ENCODE data around the gene APBB2.

Gene APBB2

DNA sequence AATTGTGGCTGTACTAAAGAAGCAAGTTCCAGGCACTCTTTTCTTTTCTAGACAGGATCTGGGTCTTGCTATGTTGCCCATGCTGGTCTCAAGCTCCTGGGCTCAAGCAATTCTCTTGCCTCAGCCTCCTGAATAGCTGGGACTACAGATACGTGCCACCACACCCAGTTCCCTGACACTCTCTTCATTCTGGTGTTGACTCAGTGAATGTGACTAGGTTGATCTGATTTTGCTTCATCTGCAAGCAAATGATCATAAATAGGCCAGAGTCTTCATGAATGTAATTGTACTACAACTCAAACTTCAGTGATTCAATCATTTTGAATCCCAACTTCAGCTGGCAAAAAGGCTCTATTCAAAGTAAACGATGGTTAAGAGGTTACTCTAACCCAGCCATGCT lies 78.5 kb downstream of the APBB2 start:
- POLR2A ChIA-PET: no interaction called here
- DNase-seq (ENCODE audit: extremely low spot score): no peak
- no peak for TF ChIP-seq CTCF (IDR thresholded peaks at IDR 0.05; ENCODE audit: control extremely low read depth, extremely low read depth, low read depth, missing control alignments)
- CTCF ChIA-PET: no interaction called here

DNA sequence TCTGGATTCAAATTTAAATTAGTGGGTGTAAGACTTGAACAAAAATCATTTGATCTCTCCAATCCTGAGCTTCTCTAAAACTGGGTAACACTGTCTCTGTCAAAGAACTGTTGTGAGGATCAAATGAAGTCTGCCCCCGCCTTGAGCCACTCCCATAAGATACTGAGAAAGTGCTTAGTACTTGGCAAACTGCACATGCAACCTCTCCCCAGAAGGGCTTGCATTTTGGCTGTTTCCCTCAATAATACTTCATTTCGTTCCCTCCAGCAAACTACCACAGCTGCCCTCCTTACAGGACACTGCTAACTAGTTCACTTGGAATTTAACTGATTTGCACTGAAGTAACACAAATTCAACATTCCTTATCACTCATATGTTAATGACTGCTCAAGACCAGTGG lies 79.8 kb downstream of the APBB2 start:
- no peak for TF ChIP-seq CTCF (IDR thresholded peaks at IDR 0.05; ENCODE audit: control extremely low read depth, extremely low read depth, low read depth, missing control alignments)
- CTCF ChIA-PET: no interaction called here
- DNase-seq (ENCODE audit: extremely low spot score): no peak
- POLR2A ChIA-PET: no interaction called here

DNA sequence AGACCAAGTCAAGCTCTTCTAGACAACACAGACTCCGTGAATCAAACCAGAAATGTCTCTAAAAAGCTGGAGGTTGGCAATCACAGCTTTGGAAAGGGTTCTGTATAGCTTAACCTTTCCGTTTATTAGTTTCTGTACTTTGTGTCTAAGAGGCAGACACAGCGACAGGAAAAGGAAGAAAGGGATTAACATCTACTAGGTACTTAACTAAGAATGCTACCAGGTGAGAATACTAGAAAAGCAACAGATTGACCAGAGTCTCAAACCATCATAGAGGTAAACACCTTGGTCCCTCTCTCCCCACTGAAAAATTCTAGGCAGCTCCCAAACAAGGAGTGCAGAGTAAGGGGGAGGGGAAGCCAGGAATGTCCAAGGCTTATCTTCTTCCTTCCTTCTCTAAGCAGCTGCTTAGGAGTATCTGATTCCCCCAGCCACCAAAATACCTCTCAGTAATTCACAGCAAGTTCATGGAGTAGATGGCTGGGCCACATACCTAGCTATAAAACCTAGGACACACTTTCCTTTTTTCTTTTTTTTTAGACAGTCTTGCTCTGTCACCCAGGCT lies 80.8 kb downstream of the APBB2 start:
- CTCF ChIA-PET: interaction anchor here (0.8 kb wide), 1 partner anchor 157 kb away, joined by 3 read pairs; no protein-coding TSS in a partner anchor
- no peak for TF ChIP-seq CTCF (IDR thresholded peaks at IDR 0.05; ENCODE audit: control extremely low read depth, extremely low read depth, low read depth, missing control alignments)
- POLR2A ChIA-PET: no interaction called here
- DNase-seq (ENCODE audit: extremely low spot score): no peak

- DNase-seq (ENCODE audit: extremely low spot score): no peak
- ChIA-PET POLR2A (no interaction called here), CTCF (no interaction called here)
- no peak for TF ChIP-seq CTCF (IDR thresholded peaks at IDR 0.05; ENCODE audit: control extremely low read depth, extremely low read depth, low read depth, missing control alignments)
Measured at GRCh38 chr4:41132055-41132683, 82.2 kb downstream of the APBB2 start.

GRCh38 chr4:41129936-41130440 lies 84.4 kb downstream of the APBB2 start:
- CTCF ChIA-PET: no interaction called here
- no peak for TF ChIP-seq CTCF (IDR thresholded peaks at IDR 0.05; ENCODE audit: control extremely low read depth, extremely low read depth, low read depth, missing control alignments)
- POLR2A ChIA-PET: no interaction called here
- DNase-seq (ENCODE audit: extremely low spot score): no peak

GRCh38 chr4:41129128-41129754 lies 85.1 kb downstream of the APBB2 start:
- no peak for DNase-seq (ENCODE audit: extremely low spot score)
- CTCF ChIA-PET: no interaction called here
- no peak for TF ChIP-seq CTCF (IDR thresholded peaks at IDR 0.05; ENCODE audit: control extremely low read depth, extremely low read depth, low read depth, missing control alignments)
- POLR2A ChIA-PET: no interaction called here

Data from GM10248 (cell line).